ENCODE results near the gene ZNF652. TPM values are rescaled to one million over a fixed set of nuclear protein-coding genes. Genes with fewer than 3 reads are reported as not detected.

The ZNF652 gene
- total and polyA plus RNA-seq, 4 donors: 6.8 to 48.9 (median 37.8) TPM

DNA sequence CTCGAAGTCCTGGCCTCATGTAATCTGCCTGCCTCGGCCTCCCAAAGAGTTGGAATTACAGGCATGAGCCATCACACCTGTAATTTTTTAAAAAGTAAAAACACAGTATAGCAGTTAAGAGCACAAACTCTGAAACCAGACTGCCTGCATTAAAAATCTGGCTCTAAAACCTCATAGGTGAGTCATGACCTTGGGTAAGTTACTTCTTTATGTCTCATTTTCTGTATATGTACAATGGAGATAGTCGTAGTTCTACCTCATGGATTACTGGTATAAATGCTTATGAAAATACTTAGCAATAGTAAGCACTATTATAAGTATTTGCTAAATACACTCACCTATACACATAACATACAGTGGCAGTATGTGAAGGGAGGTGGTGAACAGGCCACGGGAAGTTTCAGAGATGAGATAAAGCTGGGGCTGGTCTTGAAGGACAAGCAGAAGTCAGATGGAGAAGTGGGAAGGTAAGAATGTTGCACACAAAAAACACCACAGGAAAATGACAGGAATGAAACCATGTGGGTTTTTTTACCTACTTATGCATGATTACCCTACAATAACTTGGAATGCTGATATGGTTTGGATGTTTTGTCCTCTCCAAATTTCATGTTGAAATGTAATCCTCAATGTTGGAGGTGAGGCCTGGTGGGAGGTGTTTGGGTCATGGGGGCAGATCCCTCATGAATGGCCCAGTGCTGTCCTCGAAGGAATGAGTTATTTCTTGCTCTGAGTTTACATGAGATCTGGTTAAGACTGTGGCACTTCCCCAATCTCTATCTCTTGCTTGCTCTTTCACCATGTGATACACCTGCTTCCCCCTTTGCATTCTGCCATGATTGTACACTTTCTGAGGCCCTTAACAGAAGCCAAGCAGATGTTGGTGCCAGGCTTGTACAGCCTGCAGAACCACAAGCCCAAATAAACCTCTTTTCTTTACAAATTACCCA is 33.9 kb downstream of the ZNF652 start:
- H3K4me3 ChIP-seq: no peak overlapping the region
- no peak overlapping the region for H3K27ac ChIP-seq (ENCODE audit: low read depth in 1 of 2, low read length in 1 of 2)
- no peaks in the 10 kb centered on the region for H3K27me3 ChIP-seq (ENCODE audit: control insufficient read depth in 3 of 3, insufficient read depth in 3 of 3, low read length in 2 of 3)
- no peak overlapping the region for H3K9ac ChIP-seq (ENCODE audit: insufficient read depth in 1 of 2, low read length in 2 of 2)
- H3K4me1 ChIP-seq (ENCODE audit: control insufficient read depth in 5 of 5, insufficient read depth in 5 of 5, low read length in 5 of 5): peaks cover 0 to 2% (median 0%) of the 10 kb centered on the region in 5 donors
- H3K36me3 ChIP-seq (ENCODE audit: control insufficient read depth in 4 of 4, insufficient read depth in 4 of 4, low read length in 4 of 4): peaks cover 0 to 2% (median 0%) of the 10 kb centered on the region in 4 donors
- ATAC-seq (ENCODE audit: insufficient read depth, low FRiP score) (no peak), DNase-seq (no peak)
- H3K9me3 ChIP-seq (ENCODE audit: control insufficient read depth in 4 of 4, insufficient read depth in 3 of 4, low read length in 3 of 4): no peaks in the 10 kb centered on the region
- TF ChIP-seq, protein P1, sequence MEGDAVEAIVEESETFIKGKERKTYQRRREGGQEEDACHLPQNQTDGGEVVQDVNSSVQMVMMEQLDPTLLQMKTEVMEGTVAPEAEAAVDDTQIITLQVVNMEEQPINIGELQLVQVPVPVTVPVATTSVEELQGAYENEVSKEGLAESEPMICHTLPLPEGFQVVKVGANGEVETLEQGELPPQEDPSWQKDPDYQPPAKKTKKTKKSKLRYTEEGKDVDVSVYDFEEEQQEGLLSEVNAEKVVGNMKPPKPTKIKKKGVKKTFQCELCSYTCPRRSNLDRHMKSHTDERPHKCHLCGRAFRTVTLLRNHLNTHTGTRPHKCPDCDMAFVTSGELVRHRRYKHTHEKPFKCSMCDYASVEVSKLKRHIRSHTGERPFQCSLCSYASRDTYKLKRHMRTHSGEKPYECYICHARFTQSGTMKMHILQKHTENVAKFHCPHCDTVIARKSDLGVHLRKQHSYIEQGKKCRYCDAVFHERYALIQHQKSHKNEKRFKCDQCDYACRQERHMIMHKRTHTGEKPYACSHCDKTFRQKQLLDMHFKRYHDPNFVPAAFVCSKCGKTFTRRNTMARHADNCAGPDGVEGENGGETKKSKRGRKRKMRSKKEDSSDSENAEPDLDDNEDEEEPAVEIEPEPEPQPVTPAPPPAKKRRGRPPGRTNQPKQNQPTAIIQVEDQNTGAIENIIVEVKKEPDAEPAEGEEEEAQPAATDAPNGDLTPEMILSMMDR (IDR thresholded peaks at IDR 0.05; ENCODE audit: control extremely low read depth, extremely low read depth): no peak
- WGBS, 2 donors: 65 to 68% methylated on average over 5 of the region's 5 CpGs

DNA sequence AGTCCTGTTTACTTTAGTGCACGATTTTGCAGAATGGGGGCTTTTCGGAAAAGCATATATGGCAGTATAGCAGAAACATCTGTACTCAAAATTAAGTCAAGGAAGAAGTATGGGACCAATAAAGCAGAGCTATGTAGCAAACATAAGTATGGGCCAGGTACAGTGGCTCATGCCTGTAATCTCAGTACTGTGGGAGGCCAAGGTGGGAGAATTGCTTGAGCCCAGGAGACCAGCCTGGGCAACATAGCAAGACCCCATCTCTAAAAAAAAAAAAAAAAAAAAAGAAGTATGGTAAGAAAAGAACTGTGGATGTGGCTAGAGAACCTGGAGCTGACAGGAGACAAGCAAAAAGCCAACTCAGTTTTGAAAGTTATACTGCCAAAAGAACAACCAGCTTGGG is 36.1 kb downstream of the ZNF652 start:
- TF ChIP-seq, protein P1 (IDR thresholded peaks at IDR 0.05; ENCODE audit: control extremely low read depth, extremely low read depth): no peak
- H3K27me3 ChIP-seq (ENCODE audit: control insufficient read depth in 3 of 3, insufficient read depth in 3 of 3, low read length in 2 of 3): no peaks in the 10 kb centered on the region
- WGBS, 2 donors: 92 to 99% methylated on average over 2 of the region's 2 CpGs
- no peak overlapping the region for H3K27ac ChIP-seq (ENCODE audit: low read depth in 1 of 2, low read length in 1 of 2)
- no peak overlapping the region for H3K4me3 ChIP-seq
- H3K9me3 ChIP-seq (ENCODE audit: control insufficient read depth in 4 of 4, insufficient read depth in 3 of 4, low read length in 3 of 4): no peaks in the 10 kb centered on the region
- DNase-seq (no peak), ATAC-seq (ENCODE audit: insufficient read depth, low FRiP score) (no peak)
- peaks cover 0 to 3% (median 0%) of the 10 kb centered on the region in 5 donors for H3K4me1 ChIP-seq (ENCODE audit: control insufficient read depth in 5 of 5, insufficient read depth in 5 of 5, low read length in 5 of 5)
- H3K9ac ChIP-seq (ENCODE audit: insufficient read depth in 1 of 2, low read length in 2 of 2): no peak overlapping the region
- H3K36me3 ChIP-seq (ENCODE audit: control insufficient read depth in 4 of 4, insufficient read depth in 4 of 4, low read length in 4 of 4): peaks cover 0 to 2% (median 0%) of the 10 kb centered on the region in 4 donors

DNA sequence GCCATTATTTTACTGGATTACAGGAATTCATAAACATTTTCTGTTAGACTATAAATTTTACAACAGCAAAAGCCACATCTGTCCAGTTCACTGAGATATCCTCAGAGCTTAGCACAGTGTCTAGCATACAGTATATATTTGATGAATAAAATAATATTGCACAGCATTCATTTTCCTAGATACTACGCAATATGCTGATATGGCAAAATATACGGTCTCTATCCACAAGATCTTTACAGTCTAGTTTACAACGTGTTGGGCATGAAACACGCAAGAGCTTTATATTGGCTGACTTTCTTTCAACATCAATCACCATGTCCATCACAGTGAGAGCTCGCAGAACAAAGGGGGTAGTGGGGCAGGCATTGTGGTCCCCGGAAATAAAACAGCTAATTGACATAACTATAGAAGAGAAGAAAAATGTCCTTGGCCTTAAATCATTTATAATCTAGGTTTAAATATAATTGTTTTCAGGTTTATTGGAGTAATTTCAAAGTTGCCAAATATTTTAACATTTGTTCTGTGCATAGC is 43.5 kb downstream of the ZNF652 start:
- DNase-seq: no peak
- H3K9ac ChIP-seq (ENCODE audit: insufficient read depth in 1 of 2, low read length in 2 of 2): no peak overlapping the region
- peaks cover 0 to 4% (median 0%) of the 10 kb centered on the region in 5 donors for H3K4me1 ChIP-seq (ENCODE audit: control insufficient read depth in 5 of 5, insufficient read depth in 5 of 5, low read length in 5 of 5)
- H3K9me3 ChIP-seq (ENCODE audit: control insufficient read depth in 4 of 4, insufficient read depth in 3 of 4, low read length in 3 of 4): no peaks in the 10 kb centered on the region
- no peak overlapping the region for H3K4me3 ChIP-seq
- no peaks in the 10 kb centered on the region for H3K27me3 ChIP-seq (ENCODE audit: control insufficient read depth in 3 of 3, insufficient read depth in 3 of 3, low read length in 2 of 3)
- TF ChIP-seq, protein P1 (IDR thresholded peaks at IDR 0.05; ENCODE audit: control extremely low read depth, extremely low read depth): no peak
- 71 to 79% methylated on average over 6 of the region's 6 CpGs for WGBS, 2 donors
- H3K27ac ChIP-seq (ENCODE audit: low read depth in 1 of 2, low read length in 1 of 2): no peak overlapping the region
- H3K36me3 ChIP-seq (ENCODE audit: control insufficient read depth in 4 of 4, insufficient read depth in 4 of 4, low read length in 4 of 4): peaks cover 0 to 3% (median 1%) of the 10 kb centered on the region in 4 donors
- no peak for ATAC-seq (ENCODE audit: insufficient read depth, low FRiP score)
